ENCODE measurements around the gene DCBLD2.
"Not testable (repeated sequence)": the region's sequence is repeated elsewhere in the genome, so short reads cannot be mapped to it uniquely, and the experiment has no call there.

DCBLD2 gene

DNA sequence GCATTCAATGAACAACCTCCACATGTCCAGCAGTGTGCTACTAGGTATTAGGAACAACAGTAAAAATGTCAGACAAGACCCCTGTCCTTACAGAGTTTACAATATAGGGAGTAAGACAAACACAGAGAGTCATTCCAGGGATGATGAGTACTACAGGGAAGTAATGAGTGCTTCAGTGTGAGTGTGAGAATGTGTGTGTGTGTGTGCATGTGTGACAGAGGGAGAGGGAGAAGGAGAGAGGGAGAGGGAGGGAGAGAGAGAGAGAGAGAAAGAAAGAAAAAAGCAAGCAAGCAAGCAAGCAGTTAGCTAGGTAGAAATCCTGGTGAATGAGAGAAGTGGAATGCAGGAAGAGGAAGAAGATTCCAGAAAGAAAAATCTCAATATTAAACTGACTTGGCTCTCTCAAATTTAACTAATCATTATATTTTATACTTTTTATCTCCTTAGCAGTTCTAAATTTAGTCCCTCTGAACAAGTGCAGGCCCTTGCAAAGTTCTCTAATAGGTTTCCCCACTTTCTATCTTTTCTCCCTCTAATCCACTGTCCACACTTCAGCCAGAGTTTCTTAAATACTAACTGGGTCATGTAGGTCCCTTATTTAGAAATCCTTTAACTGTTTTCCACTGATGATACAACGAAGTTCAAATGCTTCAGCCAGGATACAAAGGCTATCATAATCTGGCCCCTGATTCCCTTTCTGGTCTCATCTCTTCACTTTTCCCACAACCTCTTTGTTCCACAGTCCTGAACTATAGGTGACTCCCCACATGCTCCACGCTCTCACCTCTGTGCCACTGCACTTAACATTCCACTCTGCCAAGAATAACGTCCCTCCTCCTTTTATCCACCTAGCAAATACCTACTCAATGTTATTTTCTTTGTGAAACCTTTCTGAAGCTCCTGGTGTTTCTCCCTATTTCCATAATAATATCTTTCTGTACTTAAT lies 10.3 kb downstream of the DCBLD2 start:
- DNase-seq, result no peak

DNA sequence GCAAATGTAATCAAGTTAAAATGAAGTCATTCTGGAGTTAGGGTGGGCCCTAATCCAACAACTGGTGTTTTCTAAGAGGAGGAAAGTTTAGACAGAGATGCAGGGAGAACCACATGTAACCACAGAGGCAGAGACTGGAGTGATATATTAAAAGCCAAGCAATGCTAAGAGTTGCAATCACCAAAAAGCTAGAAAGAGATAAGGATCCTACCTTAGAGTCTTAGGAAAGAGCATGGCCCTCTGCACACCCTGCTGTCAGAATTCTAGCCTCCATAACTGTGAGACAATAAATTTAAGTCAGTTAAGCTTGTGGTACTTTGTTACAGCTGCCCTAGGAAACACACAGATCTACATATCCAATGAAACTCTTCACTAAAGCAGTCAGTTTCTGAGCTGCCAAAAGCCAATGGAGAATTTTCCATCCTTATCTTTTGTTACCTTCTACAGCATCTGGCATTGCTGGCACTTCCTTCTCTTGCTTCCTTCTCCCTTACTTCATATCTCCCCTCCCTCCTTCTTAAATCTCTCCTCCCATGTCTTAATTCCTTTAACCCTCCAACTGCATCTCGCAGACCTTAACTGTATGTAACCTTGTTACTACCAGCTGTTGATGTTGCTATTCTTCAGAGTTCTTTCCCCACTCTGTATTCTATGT lies 11.2 kb downstream of the DCBLD2 start:
- DNase-seq, result no peak

DNA sequence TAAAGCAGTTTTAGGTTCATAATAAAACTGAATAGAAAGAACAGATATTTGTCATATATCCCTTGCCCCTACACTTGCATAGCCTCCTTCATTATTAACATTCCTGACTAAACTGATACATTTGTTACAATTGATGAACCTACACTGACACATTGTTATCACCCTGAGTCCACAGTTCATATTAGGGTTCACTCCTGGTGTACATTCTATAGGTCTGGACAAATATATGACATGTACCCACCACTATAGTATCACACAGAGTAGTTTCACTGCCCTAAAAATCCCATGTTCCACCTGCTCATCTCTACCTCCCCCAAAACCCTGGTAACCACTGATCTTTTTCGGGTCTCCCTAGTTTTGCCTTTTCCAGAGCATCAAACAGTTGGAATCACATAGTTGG lies 13.8 kb downstream of the DCBLD2 start:
- DNase-seq, result no peak

DNA sequence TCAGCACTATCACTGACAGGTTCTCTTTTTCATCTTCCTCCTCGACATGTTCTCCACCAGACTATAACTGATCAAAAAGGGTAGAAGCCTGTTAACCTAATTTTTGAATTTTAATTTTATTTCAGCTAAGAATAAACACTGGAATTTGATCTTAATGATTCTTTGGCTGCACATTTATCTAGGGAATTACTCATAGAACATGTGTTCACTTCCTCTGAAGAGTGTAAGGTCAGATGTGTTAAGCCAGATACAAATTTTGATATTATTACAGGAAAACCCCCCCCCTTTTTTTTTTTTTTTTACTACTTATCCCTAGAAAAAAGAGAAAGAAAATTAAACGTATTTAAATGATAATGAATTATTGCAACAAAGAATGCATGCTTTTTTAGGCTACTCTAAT lies 15.0 kb downstream of the DCBLD2 start:
- DNase-seq, result no peak

DNA sequence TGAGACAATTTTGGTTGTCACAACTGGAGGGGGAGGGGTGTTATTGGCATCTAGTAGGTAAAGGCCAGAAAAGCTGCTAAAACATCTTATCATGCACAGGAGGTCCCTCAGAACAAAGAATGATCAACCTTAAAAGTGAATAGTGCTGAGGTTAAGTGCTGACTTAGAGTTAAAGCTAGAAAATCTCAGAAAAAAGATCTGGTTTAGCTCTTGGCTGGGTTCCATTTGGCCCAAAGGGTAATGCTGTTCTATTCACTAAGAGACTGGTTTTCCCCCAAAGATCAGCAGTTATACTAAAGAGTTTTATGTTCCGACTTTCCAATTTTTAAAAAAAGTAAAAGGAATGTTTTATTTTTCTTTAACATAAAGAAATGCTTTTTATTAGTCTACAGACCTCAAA lies 15.6 kb downstream of the DCBLD2 start:
- DNase-seq, result no peak

DNA sequence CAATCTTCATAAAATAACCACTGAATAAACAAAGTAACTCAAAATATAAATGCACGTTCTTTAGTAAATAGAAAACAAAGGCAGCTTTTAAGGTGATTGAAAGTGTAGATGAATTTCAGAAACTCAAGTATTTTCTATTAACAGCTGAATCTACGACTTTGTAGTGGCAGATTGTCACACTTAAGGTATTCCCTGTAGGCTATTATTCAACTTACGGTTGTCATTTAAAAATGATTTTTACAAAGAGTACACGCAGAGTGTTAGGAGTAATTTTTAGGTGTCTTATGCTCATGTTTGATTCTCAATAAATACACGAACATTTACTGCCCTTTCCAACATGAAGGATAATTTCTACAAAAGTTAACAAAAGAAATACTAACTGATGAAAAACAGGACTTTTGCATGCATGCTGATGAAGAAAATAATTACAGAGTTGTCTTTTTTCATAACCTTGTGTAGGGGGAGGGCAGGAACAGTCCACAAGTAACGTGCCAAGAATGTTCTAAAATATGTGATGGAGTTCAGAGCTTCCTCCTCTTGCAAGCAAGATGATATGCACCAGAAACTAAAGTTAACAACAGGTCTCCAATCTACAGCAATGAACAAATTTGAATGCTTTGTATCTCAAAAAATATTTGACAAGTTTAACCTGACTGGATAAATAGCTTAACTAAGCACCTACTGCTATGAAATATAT lies 16.7 kb downstream of the DCBLD2 start:
- DNase-seq, result no peak

DNA sequence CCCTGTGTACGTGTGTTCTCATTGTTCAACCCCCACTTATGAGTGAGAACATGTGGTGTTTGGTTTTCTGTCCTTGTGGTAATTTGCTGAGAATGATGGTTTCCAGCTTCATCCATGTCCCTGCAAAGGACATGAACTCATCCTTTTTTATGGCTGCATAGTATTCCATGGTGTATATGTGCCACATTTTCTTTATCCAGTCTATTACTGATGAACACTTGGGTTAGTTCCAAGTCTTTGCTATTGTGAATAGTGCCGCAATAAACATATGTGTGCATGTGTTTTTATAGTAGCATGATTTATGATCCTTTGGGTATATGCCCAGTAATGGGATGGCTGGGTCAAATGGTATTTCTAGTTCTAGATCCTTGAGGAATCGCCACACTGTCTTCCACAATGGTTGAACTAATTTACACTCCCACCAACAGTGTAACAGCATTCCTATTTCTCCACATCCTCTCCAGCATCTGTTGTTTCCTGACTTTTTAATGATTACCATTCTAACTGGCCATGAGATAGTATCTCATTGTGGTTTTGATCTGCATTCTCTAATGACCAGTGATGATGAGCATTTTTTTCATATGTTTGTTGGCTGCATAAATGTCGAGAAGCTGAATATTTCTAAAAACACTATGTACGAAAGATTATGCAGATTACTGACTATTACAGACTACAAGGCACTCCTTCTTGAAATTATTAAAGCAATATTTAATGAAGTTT lies 18.7 kb downstream of the DCBLD2 start:
- not testable (repeated sequence) for DNase-seq

DNA sequence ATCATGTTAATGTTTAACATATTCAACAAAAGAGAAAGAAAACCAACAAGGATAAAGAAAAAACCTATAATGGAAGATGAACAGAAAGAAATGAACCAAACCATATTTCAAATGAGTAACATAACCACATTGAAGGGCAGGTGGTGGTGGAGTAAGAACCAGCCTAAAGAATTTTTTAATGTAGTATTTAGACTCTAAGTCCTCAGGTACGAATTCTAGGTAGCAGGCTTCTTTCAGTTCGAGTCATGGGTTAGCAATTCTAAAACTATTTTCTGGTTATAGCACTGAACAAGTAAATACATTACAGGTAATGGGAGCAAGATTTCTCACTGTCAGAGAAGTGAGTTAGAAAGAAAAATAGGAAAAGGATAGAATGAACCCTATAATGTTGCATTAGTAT lies 24.4 kb downstream of the DCBLD2 start:
- no peak for DNase-seq

DNA sequence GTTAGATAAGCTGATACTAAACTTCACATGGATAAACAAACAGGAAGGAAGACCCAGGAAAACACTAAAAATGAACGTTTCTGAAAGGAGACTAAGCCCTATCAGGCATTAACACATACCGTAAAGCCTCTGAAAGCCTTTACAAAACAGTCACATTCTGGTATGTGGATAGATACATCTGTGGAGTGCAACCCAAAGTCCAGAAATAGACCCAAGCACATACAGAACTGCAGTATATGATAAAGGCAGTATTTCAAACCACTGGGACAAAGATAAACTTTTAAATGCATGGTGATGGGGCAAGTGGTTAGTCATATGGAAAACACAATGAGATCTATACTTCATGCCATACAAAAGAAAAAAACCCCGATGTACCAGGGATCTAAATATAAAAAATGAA lies 26.0 kb downstream of the DCBLD2 start:
- DNase-seq, result no peak

DNA sequence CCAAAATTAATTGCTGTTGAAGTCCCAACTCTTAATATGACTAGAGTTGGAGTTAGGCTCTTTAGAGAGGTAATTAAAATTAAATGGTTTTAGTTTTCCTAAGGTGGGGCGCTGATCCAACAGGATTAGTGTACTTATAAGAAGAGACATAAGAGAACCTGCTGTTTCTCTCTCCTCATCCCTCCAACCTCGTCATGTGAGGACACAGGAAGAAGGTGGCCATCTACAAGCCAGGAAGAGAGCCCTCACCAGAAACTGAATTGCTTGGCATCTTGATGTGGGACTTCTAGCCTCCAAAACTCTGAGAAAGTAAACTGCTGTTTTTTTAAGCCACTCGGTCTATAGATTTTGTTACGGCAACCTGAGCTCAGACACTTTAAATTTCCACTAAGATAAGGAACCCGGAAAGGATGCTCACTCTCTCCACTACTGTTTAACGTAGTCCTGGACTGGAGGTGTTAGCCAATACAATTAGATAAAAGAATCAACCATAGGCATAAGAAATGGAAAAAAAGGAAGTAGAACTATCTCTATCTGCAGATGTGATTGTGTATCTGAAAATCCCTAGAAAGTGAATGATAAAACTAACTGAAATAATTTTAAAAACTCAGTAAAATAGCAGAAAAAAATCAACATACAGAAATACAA lies 26.8 kb downstream of the DCBLD2 start:
- no peak for DNase-seq

DNA sequence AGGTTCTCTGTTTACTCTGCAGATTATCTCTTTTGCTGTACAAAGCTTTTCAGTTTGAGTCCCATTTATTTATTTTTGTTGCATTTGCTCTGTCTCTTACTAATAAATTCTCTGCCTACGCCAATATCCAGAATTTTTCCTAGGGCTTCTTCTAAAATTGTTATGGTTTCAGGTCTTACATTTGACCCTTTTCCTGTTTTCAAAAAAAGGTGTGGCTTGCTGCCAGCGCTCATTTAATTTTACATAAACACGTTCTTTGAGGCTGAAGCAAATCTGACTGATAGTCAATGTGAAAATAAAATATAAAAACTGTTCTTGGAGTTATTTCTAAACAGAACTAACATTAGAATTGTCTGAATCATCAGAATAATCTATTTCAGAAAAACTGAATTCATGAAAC lies 32.1 kb downstream of the DCBLD2 start:
- DNase-seq, result no peak

DNA sequence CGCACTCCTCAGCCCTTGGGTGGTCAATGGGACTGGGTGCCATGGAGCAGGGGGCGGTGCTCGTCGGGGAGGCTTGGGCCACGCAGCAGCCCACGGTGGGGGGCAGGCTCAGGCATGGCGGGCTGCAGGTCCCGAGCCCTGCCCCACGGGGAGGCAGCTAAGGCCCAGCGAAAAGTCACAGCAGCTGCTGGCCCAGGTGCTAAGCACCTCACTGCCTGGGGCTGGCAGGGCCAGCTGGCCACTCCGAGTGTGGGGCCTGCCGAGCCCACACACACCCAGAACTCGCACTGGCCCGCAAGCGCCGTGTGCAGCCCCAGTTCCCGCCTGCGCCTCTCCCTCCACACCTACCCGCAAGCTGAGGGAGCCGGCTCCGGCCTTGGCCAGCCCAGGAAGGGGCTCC lies 43.5 kb downstream of the DCBLD2 start:
- DNase-seq, result not testable (repeated sequence)

DNA sequence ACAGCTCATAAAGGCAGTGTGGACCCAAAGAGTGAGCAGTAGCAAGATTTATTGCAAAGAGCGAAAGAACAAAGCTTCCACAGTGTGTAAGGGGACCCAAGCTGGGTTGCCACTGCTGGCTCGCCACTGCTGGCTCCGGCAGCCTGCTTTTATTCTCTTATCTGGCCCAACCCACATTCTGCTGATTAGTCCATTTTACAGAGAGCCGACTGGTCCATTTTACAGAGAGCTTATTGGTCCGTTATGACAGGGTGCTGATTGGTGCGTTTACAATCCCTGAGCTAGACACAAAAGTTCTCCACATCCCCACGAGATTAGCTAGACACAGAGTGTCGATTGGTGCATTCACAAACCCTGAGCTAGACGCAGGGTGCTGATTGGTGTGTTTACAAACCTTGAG lies 44.2 kb downstream of the DCBLD2 start:
- DNase-seq, result not testable (repeated sequence)

DNA sequence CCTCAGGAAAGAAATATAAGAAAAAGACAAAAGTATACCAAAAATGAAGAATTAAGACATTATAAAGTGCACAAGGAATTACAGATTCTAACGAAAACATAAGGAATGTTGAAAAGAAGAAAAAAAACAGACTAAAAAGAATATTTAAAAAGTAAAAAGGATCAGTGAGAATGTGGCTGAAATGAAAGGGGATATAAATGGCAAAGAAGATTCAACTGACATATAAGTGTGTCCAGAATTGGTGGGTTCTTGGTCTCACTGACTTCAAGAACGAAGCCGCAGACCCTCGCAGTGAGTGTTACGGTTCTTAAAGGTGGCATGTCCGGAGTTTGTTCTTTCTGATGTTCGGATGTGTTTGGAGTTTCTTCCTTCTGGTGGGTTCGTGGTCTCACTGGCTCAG lies 44.8 kb downstream of the DCBLD2 start:
- no peak for DNase-seq

DNA sequence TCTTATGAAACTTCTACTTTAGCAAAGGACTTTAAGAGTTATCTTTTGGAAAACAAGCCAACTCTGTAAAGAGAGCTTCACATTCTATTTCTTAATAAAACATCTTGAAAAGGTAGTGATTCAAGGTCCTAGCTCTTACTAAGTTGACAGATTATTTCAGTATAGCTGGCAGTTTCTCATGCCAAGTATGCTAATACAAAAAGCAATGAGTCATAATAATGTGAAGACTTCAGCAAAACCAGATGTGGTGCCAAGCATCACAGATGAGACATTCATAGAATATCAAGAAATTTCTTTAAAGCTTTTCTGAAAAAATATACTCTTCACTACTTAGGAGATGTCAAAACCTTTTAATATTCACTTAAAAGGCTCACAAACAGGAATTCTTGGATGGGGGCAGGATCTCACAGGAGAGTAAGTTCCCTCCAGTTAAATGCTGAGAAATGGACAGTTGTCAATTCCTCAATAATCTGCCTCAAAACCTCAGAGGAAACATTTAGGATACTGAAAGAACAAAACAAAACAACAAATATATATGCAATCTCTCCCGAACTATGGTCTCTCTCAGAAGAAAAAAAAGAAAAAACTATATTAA lies 45.6 kb downstream of the DCBLD2 start:
- DNase-seq, result no peak

DNA sequence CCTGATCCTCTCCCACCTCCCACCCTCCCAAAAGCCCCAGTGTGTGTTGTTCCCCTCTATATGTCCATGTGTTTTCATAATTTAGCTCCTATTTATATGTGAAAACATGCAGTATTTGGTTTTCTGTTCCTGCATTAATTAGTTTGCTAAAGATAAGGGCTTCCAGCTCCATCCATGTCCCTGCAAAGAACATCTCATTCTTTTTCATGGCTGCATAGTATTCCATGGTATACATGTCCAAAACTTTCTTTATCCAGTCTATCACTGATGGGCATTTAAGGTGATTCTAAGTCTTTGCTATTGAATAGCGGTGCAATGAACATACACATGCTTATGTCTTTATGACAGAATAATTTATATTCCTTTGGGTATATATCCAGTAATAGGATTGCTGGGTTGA lies 53.4 kb downstream of the DCBLD2 start:
- no peak for DNase-seq

DNA sequence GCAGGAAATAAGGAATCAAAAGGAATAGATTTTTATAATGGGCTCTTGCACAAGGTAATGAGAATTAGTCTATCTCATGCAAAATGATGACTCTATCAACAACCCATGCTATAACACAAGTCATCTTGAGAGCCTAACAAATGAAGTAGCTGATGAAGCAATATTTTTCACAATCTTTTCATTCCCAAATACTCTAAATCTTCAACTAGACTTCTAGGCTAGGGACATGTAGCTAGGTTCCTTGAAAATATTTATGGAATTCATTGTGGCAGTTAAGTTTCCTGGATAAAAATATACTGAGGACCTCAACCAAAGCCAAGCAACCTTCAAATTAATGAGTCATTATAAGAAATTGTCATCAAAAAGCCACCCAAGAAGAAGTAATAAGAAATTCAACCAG lies 55.4 kb downstream of the DCBLD2 start:
- DNase-seq, result no peak

DNA sequence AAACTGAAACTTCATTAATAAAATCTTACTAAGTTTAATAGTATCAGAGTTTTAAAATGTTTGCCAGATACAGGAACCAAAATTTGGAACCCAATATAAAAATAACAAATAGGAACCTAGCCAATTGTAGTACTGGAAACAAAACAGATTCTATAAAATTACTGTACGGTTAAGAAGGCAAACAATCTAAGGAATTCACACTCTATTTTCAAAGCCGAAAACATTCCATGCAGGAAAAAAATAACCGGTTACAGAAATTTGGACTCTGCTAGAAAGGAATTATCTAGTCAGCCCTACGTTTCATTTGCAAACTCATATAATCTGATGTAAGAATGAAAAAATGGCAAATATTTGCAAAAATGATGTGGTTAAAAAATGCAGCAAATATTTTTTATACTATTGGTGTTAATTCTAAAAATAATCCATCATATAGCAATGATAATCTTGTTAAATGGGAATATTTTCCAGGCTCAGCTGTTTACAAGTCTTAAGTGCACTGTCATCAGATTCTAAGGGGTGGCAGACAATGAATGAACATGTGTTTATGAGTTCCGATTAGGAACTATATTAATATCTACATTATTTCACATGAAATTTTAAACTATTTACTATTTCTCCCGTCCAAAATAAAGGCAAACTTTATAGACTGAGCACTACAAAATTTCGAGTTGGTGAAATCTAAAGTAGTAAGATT lies 58.1 kb downstream of the DCBLD2 start:
- DNase-seq, result no peak

DNA sequence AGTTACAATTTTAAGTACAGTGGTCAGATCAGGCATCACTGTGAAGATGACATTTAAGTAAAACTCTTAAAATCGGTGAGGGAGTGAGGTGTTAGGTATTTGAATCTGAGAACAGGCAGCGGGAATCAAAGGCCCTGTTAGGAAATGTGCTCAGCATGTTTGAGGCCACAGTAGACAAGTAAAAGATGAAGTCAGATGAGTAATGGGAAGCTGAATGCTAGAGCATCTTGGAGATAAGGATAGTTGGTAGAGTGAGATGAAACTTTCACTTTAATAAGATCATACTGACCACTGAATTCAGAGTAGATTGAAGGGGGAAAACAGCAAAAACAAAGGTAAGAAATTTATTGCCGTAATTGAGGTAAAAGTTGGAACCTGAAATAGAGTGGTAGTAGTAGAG lies 61.6 kb downstream of the DCBLD2 start:
- DNase-seq, result no peak

DNA sequence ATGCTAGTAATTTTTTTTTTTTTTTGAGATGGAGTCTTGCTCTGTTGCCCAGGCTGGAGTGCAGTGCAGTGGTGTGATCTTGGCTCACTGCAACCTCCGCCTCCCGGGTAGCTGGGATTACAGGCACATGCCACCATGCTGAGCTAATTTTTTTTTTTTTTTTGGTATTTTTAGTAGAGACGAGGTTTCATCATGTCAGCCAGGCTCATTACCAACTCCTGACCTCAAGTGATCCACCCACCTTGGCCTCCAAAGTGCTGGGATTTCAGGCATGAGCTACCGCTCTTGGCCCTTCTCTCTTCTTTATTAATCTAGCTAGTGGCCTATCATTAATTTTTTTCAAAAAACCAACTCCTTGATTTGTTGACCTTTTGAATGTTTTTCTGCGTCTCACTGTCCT lies 70.4 kb downstream of the DCBLD2 start:
- DNase-seq, result not testable (repeated sequence)

DNA sequence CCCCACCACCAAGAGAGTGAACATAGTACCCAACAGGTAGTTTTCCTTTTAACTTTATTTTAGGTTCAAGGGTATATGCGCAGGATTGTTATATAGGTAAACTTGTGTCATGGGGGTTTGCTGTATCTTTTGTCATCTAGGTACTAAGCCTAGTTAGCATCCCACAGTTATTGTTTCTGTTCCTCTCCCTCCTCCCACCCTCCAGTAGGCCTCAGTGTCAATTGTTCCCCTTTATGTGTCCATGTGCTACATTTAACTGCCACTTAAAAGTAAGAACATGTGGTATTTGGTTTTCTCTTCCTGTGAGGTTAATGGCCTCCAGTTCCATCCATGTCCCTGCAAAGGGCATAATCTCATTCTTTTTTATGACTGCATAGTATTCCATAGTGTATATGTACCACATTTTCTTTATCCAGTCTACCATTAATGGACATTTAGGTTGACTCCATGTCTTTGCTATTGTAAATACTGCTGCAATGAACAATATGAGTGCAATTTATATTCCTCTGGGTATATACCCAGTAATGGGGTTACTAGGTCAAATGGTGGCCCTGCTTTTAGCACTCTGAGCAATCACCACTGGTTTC lies 72.2 kb downstream of the DCBLD2 start:
- no peak for DNase-seq

All from C1 segment of cervical spinal cord (tissue), 14 donors.